GM23248 (cell line): ENCODE measurements around the gene PTCHD1.

Source experiments
- EZH2 ChIP-seq: fragments of 200-600 bp; sonication (generic); IDR thresholded peaks from 2 replicates; pipeline ENCODE4 v1.6.1; 2018; ENCODE audit warnings: antibody characterized with exemption, mild to moderate bottlenecking; ENCODE audit not compliant: insufficient read depth, poor library complexity, severe bottlenecking
- EZH2phosphoT487 ChIP-seq: fragments of 200-600 bp; sonication (generic); IDR thresholded peaks from 2 replicates; pipeline ENCODE4 v1.6.1; 2018; ENCODE audit warnings: antibody characterized with exemption, moderate library complexity, mild to moderate bottlenecking, low read depth; ENCODE audit not compliant: insufficient read depth

GRCh38 chrX:23386726-23387125, 52.1 kb downstream of the PTCHD1 start:
- no peak for TF ChIP-seq EZH2
- no peak for TF ChIP-seq EZH2phosphoT487
